OCI-LY3 (cell line): ENCODE measurements around the gene BCL2L2.

Experiments
- H2AFZ ChIP-seq: fragments of 200-600, 300-600 bp; shearing (Covaris generic); 2 replicates; pipeline ENCODE4 v1.6.0; 2014; ENCODE audit warnings: antibody characterized with exemption, low read depth, low read length
- H3K27ac ChIP-seq: fragments of 200-600, 300-600 bp; sonication (generic); 2 replicates; pipeline ENCODE4 v1.5.1; 2014; ENCODE audit warnings: mild to moderate bottlenecking, low read length, moderate library complexity, mixed read lengths
- H3K27me3 ChIP-seq: fragments of 200-600, 300-600 bp; sonication (generic); 2 replicates; pipeline ENCODE4 v1.6.1; 2014; ENCODE audit warnings: low read depth, low read length, mixed read lengths
- H3K36me3 ChIP-seq: fragments of 200-600, 300-600 bp; sonication (generic); replicated peaks from 2 replicates; pipeline ENCODE3; 2014; ENCODE audit warnings: low read depth, low read length, mixed read lengths
- H3K4me1 ChIP-seq: fragments of 300-600, 200-600 bp; sonication (generic); 2 replicates; pipeline ENCODE4 v1.6.1; 2014; ENCODE audit warnings: low read length, mixed read lengths
- H3K4me2 ChIP-seq: fragments of 200-600, 300-600 bp; sonication (generic); 2 replicates; pipeline ENCODE4 v1.6.1; 2014; ENCODE audit warnings: low read length, mixed read lengths
- H3K4me3 ChIP-seq: fragments of 300-600, 200-600 bp; sonication (generic); 2 replicates; pipeline ENCODE4 v1.5.1; 2014; ENCODE audit warnings: antibody characterized with exemption, mild to moderate bottlenecking, low read length, moderate library complexity
- H3K79me2 ChIP-seq: fragments of 300-600, 200-600 bp; shearing (Covaris generic); 2 replicates; pipeline ENCODE4 v1.6.1; 2014; ENCODE audit warnings: mild to moderate bottlenecking, low read length, mixed read lengths
- H3K9ac ChIP-seq: fragments of 300-600, 200-600 bp; shearing (Covaris generic); 2 replicates; pipeline ENCODE4 v1.6.0; 2014; ENCODE audit warnings: mild to moderate bottlenecking, low read length, moderate library complexity
- H3K9me3 ChIP-seq: fragments of 200-600, 300-600 bp; shearing (Covaris generic); 2 replicates; pipeline ENCODE4 v1.6.1; 2014; ENCODE audit warnings: low read length, mixed read lengths; ENCODE audit not compliant: insufficient read depth
- H4K20me1 ChIP-seq: fragments of 200-600, 300-600 bp; sonication (generic); 2 replicates; pipeline ENCODE4 v1.6.1; 2016; ENCODE audit warnings: low read length, mixed read lengths; ENCODE audit not compliant: insufficient read depth
- CTCF ChIP-seq: fragments of 200-600, 300-600 bp; sonication (generic); IDR thresholded peaks from 2 replicates; pipeline ENCODE4 v1.5.1; 2014; ENCODE audit warnings: antibody characterized with exemption, low read length, low read depth
- EZH2phosphoT487 ChIP-seq: fragments of 200-600 bp; shearing (Covaris generic); IDR thresholded peaks from 2 replicates; pipeline ENCODE4 v1.6.1; 2018; ENCODE audit warnings: antibody characterized with exemption, mixed run types, low read depth

BCL2L2 gene

GRCh38 chr14:23339506-23340268 is 33.1 kb downstream of the BCL2L2 start:
- no peak overlapping the region for H3K4me2 ChIP-seq
- no peaks in the 10 kb centered on the region for H3K79me2 ChIP-seq
- H3K36me3 ChIP-seq, result no peaks in the 10 kb centered on the region
- H3K27ac ChIP-seq, result no peak overlapping the region
- no peak for TF ChIP-seq CTCF
- no peak for TF ChIP-seq EZH2phosphoT487
- H4K20me1 ChIP-seq, result no peaks in the 10 kb centered on the region
- H2AFZ ChIP-seq, result no peak overlapping the region
- peaks cover 19% of the 10 kb centered on the region for H3K9me3 ChIP-seq
- no peak overlapping the region for H3K9ac ChIP-seq
- H3K4me1 ChIP-seq, result no peaks in the 10 kb centered on the region
- H3K27me3 ChIP-seq, result no peaks in the 10 kb centered on the region; the same call in 1 of the 2 replicates
- no peak overlapping the region for H3K4me3 ChIP-seq

- Histone ChIP-seq H2AFZ (peak overlapping the region; percentile 12; the same call in 1 of the 2 replicates), H3K4me2 (no peak overlapping the region), H3K79me2 (no peaks in the 10 kb centered on the region), H3K9ac (no peak overlapping the region), H3K36me3 (no peaks in the 10 kb centered on the region), H3K27me3 (no peaks in the 10 kb centered on the region; the same call in 1 of the 2 replicates), H3K27ac (no peak overlapping the region), H3K4me1 (no peaks in the 10 kb centered on the region), H3K4me3 (no peak overlapping the region), H4K20me1 (no peaks in the 10 kb centered on the region), H3K9me3 (peaks cover 14% of the 10 kb centered on the region; the same call in 1 of the 2 replicates)
- no peak for TF ChIP-seq CTCF
- TF ChIP-seq EZH2phosphoT487, result no peak
Measured at GRCh38 chr14:23344481-23344880, 37.8 kb downstream of the BCL2L2 start.

- Histone ChIP-seq H3K27me3 (no peaks in the 10 kb centered on the region; the same call in 1 of the 2 replicates), H3K4me2 (no peak overlapping the region), H3K9ac (no peak overlapping the region), H3K4me3 (no peak overlapping the region), H4K20me1 (no peaks in the 10 kb centered on the region), H3K79me2 (no peaks in the 10 kb centered on the region), H3K36me3 (no peaks in the 10 kb centered on the region), H2AFZ (no peak overlapping the region), H3K27ac (no peak overlapping the region), H3K4me1 (no peaks in the 10 kb centered on the region), H3K9me3 (0 out of 2 replicates have a peak, but pooled peaks cover 2% of the 10 kb centered on the region)
- TF ChIP-seq CTCF (no peak), EZH2phosphoT487 (no peak)
Measured at GRCh38 chr14:23345987-23346692, 39.5 kb downstream of the BCL2L2 start.

GRCh38 chr14:23346693-23347405 is 40.2 kb downstream of the BCL2L2 start:
- Histone ChIP-seq H4K20me1 (no peaks in the 10 kb centered on the region), H3K27ac (no peak overlapping the region), H3K36me3 (no peaks in the 10 kb centered on the region), H3K4me2 (no peak overlapping the region), H3K9me3 (no peaks in the 10 kb centered on the region), H3K4me1 (no peaks in the 10 kb centered on the region), H3K79me2 (no peaks in the 10 kb centered on the region), H3K9ac (no peak overlapping the region), H3K4me3 (no peak overlapping the region), H2AFZ (no peak overlapping the region), H3K27me3 (no peaks in the 10 kb centered on the region; the same call in 1 of the 2 replicates)
- TF ChIP-seq EZH2phosphoT487 (no peak), CTCF (no peak)
